Panc1 (cell line): Measurements from ENCODE around the gene ADAMTS13. TPM values are rescaled to one million over a fixed set of nuclear protein-coding genes. Genes with fewer than 3 reads are reported as not detected.

Experiments used
- ATAC-seq: fragments of 200-7000 bp; cut with Tn5 transposase; 2 replicates; pipeline ENCODE4 v1.9.1; 2020; ENCODE audit warnings: mild to moderate bottlenecking, moderate library complexity
- BruUV-seq: library from RNA; stranded (reverse); fragments of 400-500 nt; replicated peaks from 2 replicates; lab custom pipeline; 2021; lab: Mats Ljungman, UMichigan
- CTCF ChIA-PET: fragments of 300-600 bp; sonication (Branson Sonifier 250); formaldehyde crosslinking; loops from one replicate; lab custom pipeline; 2022; ENCODE audit warnings: antibody characterized with exemption; lab: Charles Lee
- POLR2A ChIA-PET: fragments of 300-600 bp; sonication (Branson Sonifier 250); formaldehyde crosslinking; loops from one replicate; lab custom pipeline; 2022; ENCODE audit warnings: antibody characterized with exemption; lab: Charles Lee
- DNase-seq: peaks from one replicate; pipeline ENCODE4 v3.0.0-alpha.2; 2010; ENCODE audit warnings: low read depth, low spot score
- H3K27ac ChIP-seq: 2 replicates; pipeline ENCODE4 v1.5.1; 2011; ENCODE audit warnings: mild to moderate bottlenecking, low read length, inconsistent platforms
- H3K27me3 ChIP-seq: fragments of 200-500 bp; sonication (Bioruptor generic); 2 replicates; pipeline ENCODE4 v1.6.0; 2014; ENCODE audit warnings: low read length, inconsistent platforms; ENCODE audit not compliant: control insufficient read depth, insufficient read depth
- H3K36me3 ChIP-seq: fragments of 200-500 bp; sonication (Bioruptor generic); 2 replicates; pipeline ENCODE4 v1.5.1; 2014; ENCODE audit warnings: inconsistent platforms, mild to moderate bottlenecking, low read length, moderate library complexity; ENCODE audit not compliant: control insufficient read depth, insufficient read depth
- H3K4me1 ChIP-seq: 2 replicates; pipeline ENCODE4 v1.5.1; 2011; ENCODE audit warnings: inconsistent platforms, mild to moderate bottlenecking, low read length, moderate library complexity; ENCODE audit not compliant: control insufficient read depth, insufficient read depth
- H3K4me3 ChIP-seq, 2 experiments: 2 replicates each; pipeline ENCODE4 v1.5.1; 2011 to 2012; ENCODE audit warnings: low read depth in 2 of 2, low read length in 2 of 2, mild to moderate bottlenecking in 2 of 2, inconsistent platforms in 1 of 2, moderate library complexity in 1 of 2
- H3K9me3 ChIP-seq: fragments of 200-500 bp; sonication (Bioruptor generic); 2 replicates; pipeline ENCODE4 v1.5.1; 2014; ENCODE audit warnings: low read depth, mild to moderate bottlenecking, inconsistent platforms, low read length, moderate library complexity; ENCODE audit not compliant: control insufficient read depth, insufficient read depth
- CTCF ChIP-seq: fragments of 450-650 bp; IDR thresholded peaks from 2 replicates; pipeline ENCODE4 v1.5.1; 2017; ENCODE audit warnings: mild to moderate bottlenecking
- POLR2AphosphoS5 ChIP-seq: IDR thresholded peaks from 2 replicates; pipeline ENCODE4 v1.6.1; 2012; ENCODE audit warnings: mild to moderate bottlenecking, low read depth, low read length, moderate library complexity
- REST ChIP-seq, 2 experiments: IDR thresholded peaks; 2 replicates each; pipeline ENCODE4 v1.6.1; 2011 to 2012; ENCODE audit warnings: low read depth in 2 of 2, control low read depth in 1 of 2, low read length in 1 of 2, mild to moderate bottlenecking in 1 of 2, moderate library complexity in 1 of 2; ENCODE audit not compliant: insufficient read depth in 1 of 2
- SIN3A ChIP-seq: IDR thresholded peaks from 2 replicates; pipeline ENCODE4 v1.6.1; 2012; ENCODE audit warnings: low read depth, mild to moderate bottlenecking, low read length, moderate library complexity, borderline replicate concordance; ENCODE audit not compliant: insufficient read depth
- TCF7L2 ChIP-seq: IDR thresholded peaks from 2 replicates; pipeline ENCODE4 v1.6.1; 2011; ENCODE audit warnings: mild to moderate bottlenecking, low read depth, low read length, inconsistent platforms
- in situ Hi-C: cut with HindIII; loops from 2 replicates; pipeline ENCODE4 v1.10.0; 2016; ENCODE audit warnings: low sequenced_read_pairs, low pct_unique_long_range_greater_than_20kb
- intact Hi-C: fragments of 100-400 bp; cut with micrococcal nuclease; formaldehyde crosslinking; loops from one replicate; pipeline ENCODE4 v1.10.0; 2022; ENCODE audit not compliant: unreplicated experiment
- total RNA-seq: library from RNA; stranded (reverse); gene quantifications from one replicate; pipeline ENCODE4 v1.2.1, GENCODE V29; 2021; ENCODE audit not compliant: unreplicated experiment

Gene ADAMTS13
- total RNA-seq, 1 experiment from 2014 or later = 3.4 TPM

GRCh38 chr9:133454325-133454724 is 32.2 kb downstream of the ADAMTS13 start:
- H3K27ac ChIP-seq = no peak overlapping the region
- H3K4me3 ChIP-seq = no peak overlapping the region
- H3K9me3 ChIP-seq = no peaks in the 10 kb centered on the region
- DNase-seq (no peak), ATAC-seq (no peak)
- no peak for TF ChIP-seq REST (IDR thresholded peaks at IDR 0.05; ENCODE audit: insufficient read depth in 1 of 2, low read depth in 2 of 2, low read length in 1 of 2)
- no peak for TF ChIP-seq CTCF
- no peak for TF ChIP-seq SIN3A
- no peak for TF ChIP-seq TCF7L2
- TF ChIP-seq POLR2AphosphoS5 = no peak
- in situ Hi-C loops (no loop called here), intact Hi-C loops (no loop called here)
- no peaks in the 10 kb centered on the region for H3K36me3 ChIP-seq
- no peaks in the 10 kb centered on the region for H3K27me3 ChIP-seq
- BruUV-seq = no TSS peak
- ChIA-PET CTCF (no interaction called here), POLR2A (no interaction called here)
- peaks cover 5% of the 10 kb centered on the region for H3K4me1 ChIP-seq

GRCh38 chr9:133454943-133455673 is 32.9 kb downstream of the ADAMTS13 start:
- DNase-seq (no peak), ATAC-seq (no peak)
- Histone ChIP-seq H3K27ac (no peak overlapping the region), H3K4me3 (no peak overlapping the region), H3K36me3 (no peaks in the 10 kb centered on the region), H3K27me3 (no peaks in the 10 kb centered on the region), H3K9me3 (no peaks in the 10 kb centered on the region), H3K4me1 (peaks cover 5% of the 10 kb centered on the region)
- TF ChIP-seq SIN3A (no peak), CTCF (no peak), POLR2AphosphoS5 (no peak), REST (IDR thresholded peaks at IDR 0.05; ENCODE audit: insufficient read depth in 1 of 2, low read depth in 2 of 2, low read length in 1 of 2) (no peak), TCF7L2 (no peak)
- in situ Hi-C loops (no loop called here), intact Hi-C loops (no loop called here)
- ChIA-PET POLR2A (no interaction called here), CTCF (no interaction called here)
- no TSS peak for BruUV-seq
